ENCODE data around the gene SIDT2.
"Not testable (repeated sequence)": the region's sequence is repeated elsewhere in the genome, so short reads cannot be mapped to it uniquely, and the experiment has no call there.

The SIDT2 gene

DNA sequence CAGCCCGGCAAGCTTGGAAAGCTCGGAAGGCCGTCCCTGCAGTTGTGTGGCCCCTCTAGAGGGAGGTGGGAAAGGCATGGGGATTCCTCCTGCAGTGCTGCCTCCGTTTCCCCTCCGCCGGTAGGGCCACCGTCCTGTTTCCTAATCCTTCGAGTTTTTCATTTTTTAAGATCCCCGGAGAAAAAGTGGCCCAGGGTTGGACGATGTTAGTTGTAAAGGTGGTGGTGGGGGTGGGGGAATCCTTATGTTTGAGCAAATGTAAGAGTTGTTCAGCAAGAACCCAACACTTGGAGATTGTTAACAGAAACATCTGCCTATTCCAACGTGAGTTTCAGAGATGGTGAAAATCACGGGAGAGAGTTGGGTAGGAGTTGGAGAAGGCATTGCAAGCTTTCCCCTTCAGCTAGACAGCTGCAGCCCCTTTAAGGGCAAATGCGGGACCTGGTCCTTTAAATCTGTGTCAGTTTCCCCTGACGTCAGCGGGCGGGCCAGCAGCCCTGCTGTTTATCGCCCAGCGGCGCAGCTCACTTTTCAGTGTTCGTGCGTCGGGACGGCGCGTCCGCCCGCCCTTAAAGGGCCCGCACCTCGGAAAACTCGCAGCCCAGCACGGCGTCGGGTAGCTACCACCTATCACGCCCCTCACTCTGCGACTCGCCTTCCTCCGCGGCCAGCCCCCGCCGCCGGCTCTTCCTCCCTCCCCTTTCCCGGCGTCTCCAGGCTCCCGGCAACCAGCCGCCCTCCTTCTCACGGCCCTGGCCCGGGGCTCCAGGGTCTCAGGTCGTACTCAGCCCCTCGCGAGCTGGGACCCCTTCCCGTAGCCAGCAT lies at the start of gene SIDT2:
Gene SIDT2, plus strand, starts transcription at position 534 of the 825 bp plus-strand sequence. CDS start 521 bp downstream, outside the sequence.
- DNase-seq (ENCODE audit: low read depth): peak; percentile 80

DNA sequence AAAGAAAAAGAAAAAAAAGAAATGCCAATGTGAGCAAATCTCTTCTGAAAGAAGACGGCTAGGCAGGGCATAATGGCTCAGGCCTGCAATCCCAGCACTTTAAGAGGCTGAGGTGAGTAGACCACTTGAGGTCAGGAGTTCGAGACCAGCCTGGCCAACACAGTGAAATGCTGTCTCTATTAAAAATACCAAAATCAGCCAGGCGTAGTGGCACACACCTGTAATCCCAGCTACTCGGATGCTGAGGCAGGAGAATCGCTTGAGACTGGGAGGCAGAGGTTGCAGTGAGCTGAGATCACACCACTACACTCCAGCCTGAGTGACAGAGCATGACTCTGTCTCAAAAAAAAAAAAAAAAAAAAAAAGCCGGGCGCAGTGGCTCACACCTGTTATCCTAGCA lies 48.1 kb upstream of the SIDT2 start:
- not testable (repeated sequence) for DNase-seq (ENCODE audit: low read depth)

DNA sequence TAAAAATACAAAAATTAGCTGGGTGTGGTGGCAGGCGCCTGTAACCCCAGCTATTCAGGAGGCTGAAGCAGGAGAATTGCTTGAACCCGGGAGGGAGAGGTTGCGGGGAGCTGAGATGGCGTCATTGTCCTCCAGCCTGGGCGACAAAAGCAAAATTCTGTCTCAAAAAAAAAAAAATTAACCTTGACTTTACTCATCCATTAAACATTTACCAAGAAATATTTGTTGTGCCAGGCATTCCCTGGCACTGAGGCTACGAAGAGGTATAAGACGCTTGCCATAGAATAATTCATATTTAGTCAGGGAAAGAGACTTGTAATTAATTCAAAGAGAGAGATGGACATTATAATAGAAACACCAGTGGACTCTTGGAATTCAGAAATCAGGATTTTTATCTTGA lies 47.7 kb upstream of the SIDT2 start:
- no peak for DNase-seq (ENCODE audit: low read depth)

DNA sequence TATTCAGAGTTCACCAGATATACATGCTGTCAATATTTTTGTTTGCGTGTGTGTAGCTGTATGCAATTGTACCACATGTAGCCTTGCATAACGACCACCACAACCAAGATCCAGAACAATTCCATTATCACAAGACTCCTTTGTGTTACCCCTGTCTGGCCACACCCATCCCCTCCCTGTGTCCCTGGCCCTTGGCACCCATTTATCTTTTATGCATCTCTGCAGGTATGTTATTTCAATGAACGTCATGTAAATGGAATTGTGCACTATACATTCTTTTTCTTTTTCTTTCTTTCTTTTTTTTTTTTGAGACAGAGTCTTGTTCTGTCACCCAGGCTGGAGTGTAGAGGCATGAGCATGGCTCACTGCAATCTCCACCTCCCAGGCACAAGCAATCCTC lies 44.1 kb upstream of the SIDT2 start:
- no peak for DNase-seq (ENCODE audit: low read depth)

DNA sequence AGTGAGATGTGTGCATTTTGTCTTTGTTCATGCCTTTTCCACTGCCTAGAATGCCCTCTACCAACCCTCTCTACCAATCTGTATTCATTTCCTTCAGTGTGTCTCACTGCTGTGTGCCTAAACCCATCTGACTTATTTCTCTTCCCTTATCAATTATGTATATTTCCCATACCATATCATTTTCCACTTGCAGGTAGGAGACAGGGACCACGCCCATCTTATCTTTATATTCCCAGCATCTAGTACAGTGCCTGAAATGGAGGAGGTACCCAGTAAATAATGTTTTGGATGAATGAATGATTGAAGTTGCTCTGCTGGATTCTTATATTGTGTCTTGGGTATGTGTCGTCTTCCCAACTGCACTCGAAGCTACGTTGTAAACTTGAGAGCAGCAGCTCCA lies 43.6 kb upstream of the SIDT2 start:
- not testable (repeated sequence) for DNase-seq (ENCODE audit: low read depth)

DNA sequence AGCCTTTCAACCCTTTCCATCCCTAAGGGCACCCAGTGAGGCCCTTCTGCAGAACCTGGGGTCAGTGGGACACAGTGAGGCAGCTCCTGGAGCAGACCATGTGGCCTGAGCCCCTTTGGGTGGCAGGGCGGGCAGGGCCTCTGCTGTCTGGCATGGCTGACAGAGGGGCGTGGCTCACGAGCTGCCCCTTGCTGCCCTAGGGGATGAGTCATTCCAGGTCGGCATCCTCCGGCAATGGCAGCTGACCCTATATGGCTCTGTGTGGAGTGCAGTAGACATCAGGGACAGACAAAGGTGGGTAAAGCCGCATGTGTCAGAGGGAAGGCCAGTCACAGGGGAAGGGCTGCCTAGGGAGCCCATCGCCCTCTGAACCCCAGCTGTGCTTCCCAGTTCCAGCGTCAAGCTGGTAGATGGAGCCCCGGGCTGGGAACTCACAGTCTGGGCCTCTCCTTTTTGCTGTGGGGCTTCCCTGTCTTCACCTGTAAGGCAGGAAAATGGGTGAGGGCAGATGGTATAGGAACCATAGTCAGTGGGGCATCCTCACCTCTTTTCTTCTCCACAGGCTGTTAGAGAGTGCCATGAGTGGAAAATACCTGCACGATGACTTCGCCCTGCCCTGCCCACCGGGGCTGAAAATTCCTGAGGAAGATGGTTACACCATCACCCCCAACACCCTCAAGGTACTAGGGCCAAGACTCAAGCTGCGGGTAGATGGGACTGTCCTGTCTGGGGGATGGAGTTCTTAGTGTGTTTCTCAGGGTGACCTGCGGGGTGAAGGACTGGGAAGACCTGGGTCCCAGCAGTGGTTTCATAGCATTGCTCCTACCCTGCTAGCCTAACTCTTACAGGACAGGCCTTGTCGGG lies 41.1 kb upstream of the SIDT2 start:
- DNase-seq (ENCODE audit: low read depth): not testable (repeated sequence)

DNA sequence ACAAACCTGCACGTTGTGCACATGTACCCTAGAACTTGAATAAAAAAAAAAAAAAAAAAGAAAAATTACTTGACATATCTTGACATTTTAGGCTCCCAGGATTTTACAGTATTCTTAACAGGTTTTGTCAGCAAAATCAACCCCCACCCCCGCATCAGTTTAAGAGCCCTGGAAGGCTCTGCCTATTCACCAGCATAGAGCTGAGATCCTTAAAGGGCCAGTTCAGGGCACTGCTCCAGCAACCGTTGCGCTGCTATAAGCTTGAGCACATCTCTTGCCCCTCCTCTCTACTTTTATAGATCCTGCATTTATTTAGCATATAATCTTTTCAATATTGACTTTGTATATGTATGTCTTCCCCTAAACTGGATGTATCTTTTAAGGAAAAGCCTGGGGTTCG lies 35.2 kb upstream of the SIDT2 start:
- DNase-seq (ENCODE audit: low read depth): no peak

DNA sequence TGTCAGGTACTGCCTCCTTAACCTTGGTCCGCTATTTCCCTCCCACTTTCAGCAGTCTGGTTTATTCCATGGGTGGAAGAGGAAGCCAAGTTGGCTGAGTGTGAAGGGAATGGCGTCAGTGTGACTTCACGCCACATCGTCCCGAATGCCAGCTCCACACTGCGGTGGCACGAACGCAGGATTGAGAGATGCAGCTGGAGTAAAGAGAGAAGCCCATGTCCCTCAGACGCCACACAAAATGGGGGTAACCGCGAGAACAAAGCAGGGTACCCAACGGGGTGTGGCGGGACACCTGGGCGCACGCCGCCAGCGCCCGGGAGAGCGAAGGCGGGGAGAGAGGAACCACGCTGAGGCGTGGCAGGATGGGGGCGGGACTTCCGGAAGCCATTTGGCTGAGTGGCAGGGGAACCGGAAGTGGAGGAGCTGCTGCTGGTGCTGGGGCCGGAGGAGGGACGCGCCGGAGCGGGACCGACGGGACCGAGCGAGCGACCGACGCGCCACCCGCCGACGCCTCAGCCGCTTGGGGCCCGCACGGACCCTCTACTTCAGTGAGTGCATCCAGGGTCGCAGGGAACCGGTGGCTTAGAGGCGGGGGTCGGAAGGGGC lies 34.6 kb upstream of the SIDT2 start, which contains the start of gene PAFAH1B2:
Gene PAFAH1B2, plus strand, starts transcription at position 417 of the 606 bp plus-strand sequence. CDS start 8,161 bp downstream, outside the sequence.
- peak; percentile 90 for DNase-seq (ENCODE audit: low read depth)

DNA sequence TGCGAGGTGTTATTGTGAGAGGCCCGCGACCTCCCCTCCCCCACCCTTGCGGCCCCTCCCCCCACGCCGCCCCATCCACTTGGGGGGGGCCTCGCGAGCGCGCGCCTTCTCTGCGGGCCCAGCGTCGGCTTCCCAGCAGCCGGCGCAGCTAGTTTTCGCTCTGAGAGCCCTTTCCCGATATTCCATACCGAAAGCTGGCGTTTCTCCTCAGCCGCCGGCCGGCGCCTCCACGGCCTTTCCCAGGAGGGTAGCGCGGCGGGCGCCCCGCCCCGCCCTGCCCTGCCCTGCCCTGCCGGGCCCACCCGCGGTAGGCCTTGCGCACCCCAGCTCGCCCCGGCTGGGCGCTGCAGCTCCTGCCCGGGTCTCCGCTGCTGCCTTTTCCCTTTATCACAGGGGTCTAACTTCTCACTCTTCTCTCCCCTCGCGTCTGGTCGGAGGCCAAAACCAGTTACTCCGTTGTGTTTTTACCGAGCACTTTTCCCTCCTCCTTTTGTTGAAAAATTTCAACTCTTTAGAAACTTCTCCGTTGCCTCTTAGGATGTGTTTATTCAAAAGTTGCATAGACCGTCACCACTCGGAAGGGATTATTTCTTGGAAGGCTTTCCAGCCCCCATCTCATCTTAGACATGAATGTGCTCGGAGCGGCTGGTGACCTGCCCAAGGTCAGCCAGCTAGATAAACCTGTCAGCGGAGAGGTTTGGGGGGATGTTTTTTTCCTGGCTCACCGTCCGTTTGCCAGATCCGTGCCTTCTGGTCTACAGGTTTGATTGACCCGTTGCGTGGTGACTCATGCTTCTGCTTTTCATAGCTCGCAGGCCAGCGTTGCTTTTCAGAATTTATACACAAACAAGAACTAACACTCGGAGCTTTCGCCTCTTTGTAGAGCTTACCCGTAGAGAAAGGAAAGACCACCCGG lies 33.8 kb upstream of the SIDT2 start:
- no peak for DNase-seq (ENCODE audit: low read depth)

DNA sequence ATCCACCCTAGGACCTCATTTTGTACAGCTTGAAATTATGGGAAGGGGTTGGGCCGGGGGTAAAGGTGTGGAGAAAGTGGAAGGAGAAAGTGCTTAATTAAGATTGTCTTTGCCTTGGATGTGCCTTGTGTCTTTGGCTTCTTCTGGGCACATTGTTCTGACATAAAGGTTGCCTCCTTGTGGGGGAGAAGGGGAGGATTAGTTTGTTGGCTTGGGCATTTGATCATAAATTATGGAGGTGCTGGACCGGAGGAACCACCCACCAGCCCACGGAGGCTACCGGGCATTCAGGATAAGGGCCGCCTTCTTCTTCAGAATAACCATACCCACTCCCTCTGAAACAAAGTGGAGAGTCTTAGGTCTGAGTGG lies 33.2 kb upstream of the SIDT2 start:
- DNase-seq (ENCODE audit: low read depth): no peak

DNA sequence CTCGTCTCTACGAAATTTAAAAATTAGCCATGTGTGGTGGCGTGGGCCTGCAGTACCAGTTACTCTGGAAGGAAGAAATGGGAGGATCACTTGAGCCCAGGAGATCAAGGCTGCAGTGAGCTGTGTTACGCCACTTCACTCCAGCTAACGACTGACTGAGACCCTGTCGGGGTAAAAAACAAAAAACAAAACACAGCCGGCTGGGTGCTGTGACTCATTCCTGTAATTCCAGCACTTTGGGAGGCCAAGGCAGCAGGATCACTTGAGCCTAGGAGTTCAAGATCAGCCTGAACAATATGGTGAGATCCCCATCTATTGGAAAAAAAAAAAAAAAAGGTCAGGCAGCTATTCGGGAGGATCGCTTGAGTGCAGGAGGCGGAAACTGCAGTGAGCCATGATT lies 32.0 kb upstream of the SIDT2 start:
- no peak for DNase-seq (ENCODE audit: low read depth)

DNA sequence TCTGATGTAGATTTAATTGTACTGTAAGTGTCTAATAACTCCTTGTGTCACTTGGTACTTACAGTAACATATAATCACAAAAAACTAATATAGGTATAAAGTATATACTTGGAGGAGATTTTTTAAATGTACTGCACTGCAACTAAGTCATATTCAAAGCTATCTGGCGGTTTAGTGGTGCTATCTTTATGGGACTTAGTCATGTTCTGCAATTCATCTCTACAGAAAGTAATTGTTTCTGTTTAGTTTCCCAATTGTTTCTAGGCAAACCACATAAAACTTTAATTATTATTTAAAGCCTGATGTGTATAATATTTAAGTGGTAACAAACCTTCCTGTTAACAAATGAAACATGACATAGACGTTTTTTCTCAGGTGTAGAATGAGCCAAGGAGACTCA lies 26.5 kb upstream of the SIDT2 start:
- no peak for DNase-seq (ENCODE audit: low read depth)

DNA sequence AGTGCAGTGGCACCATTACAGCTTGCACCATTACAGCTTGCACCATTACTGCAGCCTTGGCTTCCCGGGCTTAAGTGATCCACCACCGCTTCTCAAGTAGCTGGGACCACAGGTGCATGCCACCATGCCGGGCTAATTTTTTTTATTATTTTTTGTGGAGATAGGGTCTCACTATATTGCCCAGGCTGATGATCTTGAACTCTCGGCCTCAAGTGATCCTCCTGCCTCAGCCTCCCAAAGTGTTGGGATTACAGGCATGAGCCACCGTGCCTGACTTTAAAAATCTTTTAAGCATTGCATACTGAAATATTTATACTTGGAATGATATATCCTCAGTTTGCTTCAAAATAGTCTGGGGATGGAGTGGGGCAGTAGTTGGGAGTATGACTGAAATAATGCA lies 24.1 kb upstream of the SIDT2 start:
- no peak for DNase-seq (ENCODE audit: low read depth)

DNA sequence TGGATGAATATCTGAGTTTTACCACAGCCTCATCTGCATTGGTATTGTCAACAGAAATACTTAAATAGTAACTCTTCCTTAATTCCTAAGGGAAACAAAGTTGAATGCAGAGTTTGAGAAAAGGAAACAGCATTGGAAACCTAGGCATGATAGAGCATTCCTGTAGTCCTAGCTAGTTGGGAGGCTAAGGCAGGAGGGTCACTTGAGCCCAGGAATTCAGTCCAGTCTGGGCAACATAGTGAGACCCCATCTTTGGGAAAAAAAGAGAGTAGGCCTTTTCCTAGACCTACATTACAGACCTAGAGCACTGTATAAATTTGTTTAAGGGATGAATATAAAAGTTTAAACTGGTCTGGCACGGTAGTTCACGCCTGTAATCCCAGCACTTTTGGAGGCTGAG lies 21.0 kb upstream of the SIDT2 start:
- DNase-seq (ENCODE audit: low read depth): no peak

DNA sequence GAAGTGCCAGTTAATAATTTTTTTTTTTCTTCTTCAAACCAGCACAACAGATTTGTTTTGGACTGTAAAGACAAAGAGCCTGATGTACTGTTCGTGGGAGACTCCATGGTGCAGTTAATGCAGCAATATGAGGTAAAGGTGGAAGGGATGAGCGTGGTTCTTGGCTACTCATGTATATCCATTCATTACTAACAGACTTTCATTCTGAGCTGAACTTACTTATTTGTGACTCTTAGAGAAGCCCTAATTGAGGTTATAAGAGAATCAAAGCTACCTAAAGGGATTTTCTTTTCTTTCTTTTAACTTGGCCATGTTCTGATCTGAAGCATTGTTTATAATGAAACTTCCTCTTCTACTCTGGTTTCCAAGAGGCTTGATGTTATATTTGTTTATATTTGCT lies 18.7 kb upstream of the SIDT2 start:
- DNase-seq (ENCODE audit: low read depth): no peak

DNA sequence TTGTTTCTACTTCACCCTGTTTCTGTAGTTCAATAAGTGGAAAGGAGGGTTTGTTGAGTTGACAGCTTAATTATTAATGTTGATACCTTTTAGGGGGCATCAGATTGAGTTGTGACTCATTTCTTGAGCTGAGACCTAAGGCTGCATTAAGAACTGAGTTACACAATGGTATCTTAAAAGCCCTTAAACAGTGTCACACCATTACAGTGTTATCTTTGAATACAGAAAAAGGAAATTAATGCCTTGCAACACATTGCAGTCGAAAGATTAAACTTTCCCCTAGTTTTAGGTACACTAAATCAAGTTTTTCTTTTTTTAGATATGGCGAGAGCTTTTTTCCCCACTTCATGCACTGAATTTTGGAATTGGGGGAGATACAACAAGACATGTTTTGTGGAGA lies 17.7 kb upstream of the SIDT2 start:
- no peak for DNase-seq (ENCODE audit: low read depth)

DNA sequence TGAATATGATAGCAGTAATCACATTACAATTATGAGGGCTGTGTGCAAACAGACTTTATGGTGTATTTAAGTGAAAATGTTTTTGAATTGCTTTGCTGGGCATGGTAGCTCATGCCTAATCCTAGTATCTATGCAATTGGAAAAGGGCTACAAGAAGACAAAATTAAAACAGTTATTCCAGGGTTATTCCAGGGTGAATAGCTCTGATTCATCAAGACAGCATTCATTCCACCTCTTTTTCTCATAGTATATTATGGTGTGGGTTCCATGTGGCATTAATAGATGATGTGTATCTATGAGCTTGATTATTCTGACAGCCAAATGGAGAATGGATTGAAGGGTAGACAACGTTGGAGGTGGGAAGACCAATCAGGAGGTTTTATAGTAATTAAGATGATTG lies 12.1 kb upstream of the SIDT2 start:
- DNase-seq (ENCODE audit: low read depth): no peak

DNA sequence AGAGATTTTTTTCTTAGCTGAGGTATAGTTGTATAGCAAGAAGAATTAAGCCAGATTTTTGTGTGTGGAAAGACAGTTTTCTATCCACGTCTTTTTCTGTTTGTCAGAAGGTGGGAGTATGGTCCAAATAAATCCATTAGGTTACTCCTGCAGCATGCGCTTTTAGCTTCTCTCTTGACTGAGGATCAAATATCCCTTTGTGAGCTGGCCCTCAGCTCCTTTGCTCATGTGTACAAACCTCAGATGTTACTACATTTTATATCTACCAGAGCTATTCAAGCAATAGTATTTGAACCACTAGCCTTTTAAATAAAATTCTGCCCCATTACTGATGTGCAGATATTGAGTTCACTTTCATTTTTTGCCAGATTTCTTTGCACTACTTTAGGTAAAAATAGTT lies 8.8 kb upstream of the SIDT2 start:
- no peak for DNase-seq (ENCODE audit: low read depth)

DNA sequence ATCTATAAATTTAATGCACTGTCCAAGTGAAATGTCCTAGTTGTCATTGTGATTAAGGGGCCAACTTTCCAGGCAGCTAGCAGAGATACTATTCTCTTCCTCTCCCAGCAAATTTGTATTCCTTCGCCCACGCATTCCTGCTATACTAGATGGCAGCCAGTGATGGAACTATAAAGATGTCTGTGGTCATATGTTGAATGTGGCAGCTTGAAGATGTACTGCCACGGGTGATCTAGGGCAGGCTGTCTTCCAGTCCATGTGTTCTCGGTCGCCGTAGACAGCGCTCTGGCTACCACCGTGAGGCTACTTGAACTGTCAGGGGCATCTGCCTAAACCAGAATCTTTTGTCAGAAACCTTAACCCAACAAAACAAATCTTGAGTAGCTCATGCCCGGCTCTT lies 8.3 kb upstream of the SIDT2 start:
- DNase-seq (ENCODE audit: low read depth): no peak

DNA sequence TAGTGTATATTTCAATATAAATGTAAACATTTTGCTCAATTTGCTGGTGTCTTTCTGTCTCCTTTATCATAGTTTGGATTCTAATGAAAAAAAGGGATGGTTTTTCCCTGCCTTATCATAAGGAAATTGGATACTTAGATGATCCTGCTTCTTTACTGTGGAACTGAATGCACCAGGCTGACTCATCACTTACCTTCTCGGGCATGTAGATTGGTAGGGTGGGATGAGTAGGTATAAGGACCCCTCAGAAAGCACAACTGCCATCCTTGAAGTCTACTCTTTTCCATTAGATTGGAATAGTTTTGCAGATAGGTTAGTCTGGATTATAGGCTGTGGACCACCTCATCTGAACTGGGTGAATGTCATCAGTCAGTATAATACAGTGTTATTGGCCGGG lies 7.5 kb upstream of the SIDT2 start:
- DNase-seq (ENCODE audit: low read depth): no peak

DNA sequence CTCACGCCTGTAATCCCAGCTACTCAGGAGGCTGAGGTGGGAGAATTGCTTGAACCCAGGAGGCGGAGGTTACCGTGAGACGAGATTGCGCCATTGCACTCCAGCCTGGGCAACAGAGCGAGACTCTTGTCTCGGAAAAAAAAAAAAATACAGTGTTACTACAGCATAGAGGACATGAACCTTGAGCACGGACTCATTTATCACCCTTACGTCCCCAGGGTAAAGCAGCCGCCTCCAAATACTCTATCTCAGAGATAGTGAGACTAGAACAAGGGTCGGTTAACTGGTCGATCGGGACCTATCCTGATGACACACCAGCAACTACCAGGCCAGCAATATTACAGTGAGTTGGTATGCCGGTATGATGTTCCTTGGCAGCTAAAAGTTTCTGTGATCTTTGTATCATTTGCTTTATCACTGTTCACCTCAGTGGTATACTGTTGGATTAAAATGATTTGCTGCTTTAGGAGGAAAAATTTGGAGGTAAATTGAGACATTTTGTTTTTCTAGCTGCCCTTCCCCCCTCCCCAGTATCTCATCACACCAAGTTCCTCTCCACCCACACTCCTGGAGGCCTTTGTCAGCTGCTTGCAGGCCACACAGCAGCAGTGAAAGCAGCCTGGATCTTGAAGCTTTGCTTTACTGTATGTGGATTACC lies 7.0 kb upstream of the SIDT2 start:
- no peak for DNase-seq (ENCODE audit: low read depth)
